Breast epithelium (tissue), 4 donors: ENCODE data around the gene PLD6. TPM values are rescaled to one million over a fixed set of nuclear protein-coding genes. Genes with fewer than 3 reads are reported as not detected.

Source experiments
- DNase-seq, 2 donors: peaks; one replicate each; pipeline ENCODE4 v3.0.0-alpha.2; 2019; ENCODE audit warnings: low spot score in 2 of 2
- H3K27ac ChIP-seq, 2 donors: fragments of 200-600 bp; sonication (generic) in 1 of 2; one replicate each; pipeline ENCODE4 v1.5.1; 2016 to 2019; ENCODE audit warnings: mild to moderate bottlenecking in 1 of 2
- H3K27me3 ChIP-seq, 2 donors: fragments of 200-600 bp; sonication (generic) in 1 of 2; one replicate each; pipeline versions ENCODE4 v1.5.1 to v1.6.0; 2017 to 2019; ENCODE audit warnings: control low read depth in 1 of 2, mild to moderate bottlenecking in 1 of 2
- H3K36me3 ChIP-seq: fragments of 200-600 bp; one replicate; pipeline ENCODE4 v1.5.1; 2019
- H3K4me1 ChIP-seq, 2 donors: fragments of 200-600 bp; sonication (generic); one replicate each; pipeline ENCODE4 v1.5.1; 2016 to 2019; ENCODE audit warnings: control low read depth in 1 of 2
- H3K4me3 ChIP-seq, 3 donors: fragments of 200-600 bp; sonication (generic); 1 replicate in 2 of 3; 2 replicates in 1 of 3; pipeline ENCODE4 v1.5.1; 2016 to 2019; ENCODE audit warnings: mild to moderate bottlenecking in 3 of 3, moderate library complexity in 2 of 3
- H3K9me3 ChIP-seq, 2 donors: fragments of 200-600 bp; sonication (generic) in 1 of 2; one replicate each; pipeline ENCODE4 v1.5.1; 2016 to 2019; ENCODE audit warnings: control low read depth in 1 of 2
- POLR2A ChIP-seq: fragments of 450-650 bp; IDR thresholded peaks from one replicate; pipeline ENCODE4 v1.6.1; 2016; ENCODE audit warnings: antibody characterized with exemption, mild to moderate bottlenecking, moderate library complexity
- POLR2AphosphoS5 ChIP-seq, 3 donors: sonication (generic); formaldehyde crosslinking; IDR thresholded peaks; one replicate each; pipeline ENCODE4 v1.6.1; 2017; ENCODE audit warnings: antibody characterized with exemption in 3 of 3
- intact Hi-C: fragments of 100-400 bp; cut with DNase I; formaldehyde crosslinking; loops from one replicate; pipeline ENCODE4 v1.15.1; 2023; ENCODE audit warnings: low total_unique reads
- total RNA-seq, 3 donors: library from RNA; depleted of rRNA; stranded (reverse); fragments of >200 nt; gene quantifications; one replicate each; pipeline ENCODE4 v1.1.0, GENCODE V29; 2016
- TF ChIP-seq, protein P1 (sequence below), 3 donors: fragments of 450-650 bp; IDR thresholded peaks; one replicate each; pipeline ENCODE4 v1.5.1; 2016 to 2017; ENCODE audit warnings: antibody characterized with exemption in 3 of 3, mild to moderate bottlenecking in 3 of 3, moderate library complexity in 3 of 3

Gene PLD6
- total RNA-seq, 3 donors from 2014 or later = 2.9 to 4.0 (median 3.8) TPM

DNA sequence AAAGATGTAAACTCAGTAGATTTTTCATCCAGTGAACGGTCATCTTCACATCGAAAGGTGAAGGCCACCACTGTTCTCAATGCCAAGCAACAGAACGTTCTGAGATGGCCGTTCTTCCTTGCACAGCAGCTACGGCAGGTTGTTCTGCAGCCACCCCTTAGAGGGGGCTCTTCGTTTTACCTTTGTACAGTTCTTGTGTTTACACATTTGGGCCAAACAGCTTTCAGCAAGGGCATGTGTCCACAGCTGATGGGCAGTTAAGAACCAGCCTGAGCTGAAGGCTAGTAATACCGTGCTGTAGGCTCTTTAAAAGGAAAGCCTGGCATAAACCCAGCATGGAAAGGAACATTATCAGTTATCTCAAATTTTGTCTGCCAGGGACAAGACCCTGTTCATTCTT, 15.9 kb downstream of the PLD6 start:
- no peaks in the 10 kb centered on the region for H3K36me3 ChIP-seq
- H3K27ac ChIP-seq = peak overlapping the region in 1 of 2 donors; percentile 3
- no peak overlapping the region for H3K4me3 ChIP-seq
- intact Hi-C loops = no loop called here
- no peak for TF ChIP-seq POLR2AphosphoS5 (IDR thresholded peaks at IDR 0.05)
- TF ChIP-seq, protein P1, sequence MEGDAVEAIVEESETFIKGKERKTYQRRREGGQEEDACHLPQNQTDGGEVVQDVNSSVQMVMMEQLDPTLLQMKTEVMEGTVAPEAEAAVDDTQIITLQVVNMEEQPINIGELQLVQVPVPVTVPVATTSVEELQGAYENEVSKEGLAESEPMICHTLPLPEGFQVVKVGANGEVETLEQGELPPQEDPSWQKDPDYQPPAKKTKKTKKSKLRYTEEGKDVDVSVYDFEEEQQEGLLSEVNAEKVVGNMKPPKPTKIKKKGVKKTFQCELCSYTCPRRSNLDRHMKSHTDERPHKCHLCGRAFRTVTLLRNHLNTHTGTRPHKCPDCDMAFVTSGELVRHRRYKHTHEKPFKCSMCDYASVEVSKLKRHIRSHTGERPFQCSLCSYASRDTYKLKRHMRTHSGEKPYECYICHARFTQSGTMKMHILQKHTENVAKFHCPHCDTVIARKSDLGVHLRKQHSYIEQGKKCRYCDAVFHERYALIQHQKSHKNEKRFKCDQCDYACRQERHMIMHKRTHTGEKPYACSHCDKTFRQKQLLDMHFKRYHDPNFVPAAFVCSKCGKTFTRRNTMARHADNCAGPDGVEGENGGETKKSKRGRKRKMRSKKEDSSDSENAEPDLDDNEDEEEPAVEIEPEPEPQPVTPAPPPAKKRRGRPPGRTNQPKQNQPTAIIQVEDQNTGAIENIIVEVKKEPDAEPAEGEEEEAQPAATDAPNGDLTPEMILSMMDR (IDR thresholded peaks at IDR 0.05) = no peak
- no peaks in the 10 kb centered on the region for H3K27me3 ChIP-seq
- DNase-seq = no peak
- H3K9me3 ChIP-seq = no peaks in the 10 kb centered on the region
- peaks cover 0 to 7% of the 10 kb centered on the region in 2 donors for H3K4me1 ChIP-seq

DNA sequence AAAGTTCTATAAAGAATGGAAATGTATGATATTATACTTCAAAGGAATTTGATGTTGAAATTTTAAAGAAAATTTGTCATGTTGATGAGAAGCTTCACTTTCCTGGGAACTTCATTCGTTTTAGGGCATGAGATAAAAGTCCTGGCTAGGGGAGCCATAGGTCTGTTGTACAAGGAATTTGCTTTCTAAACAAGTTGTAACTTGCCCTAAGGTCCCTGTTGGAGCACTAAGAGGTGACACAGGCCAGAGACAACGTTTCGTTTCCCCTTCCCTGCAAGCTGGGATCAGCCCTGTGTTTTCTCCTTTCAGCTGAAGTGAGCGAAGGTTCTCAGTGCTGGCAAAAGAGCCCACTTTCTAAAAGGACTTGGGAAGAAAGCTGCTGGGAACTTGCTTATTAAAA, 16.6 kb downstream of the PLD6 start:
- Histone ChIP-seq H3K27ac (no peak overlapping the region), H3K36me3 (no peaks in the 10 kb centered on the region), H3K4me1 (peaks cover 0 to 7% of the 10 kb centered on the region in 2 donors), H3K27me3 (no peaks in the 10 kb centered on the region), H3K9me3 (no peaks in the 10 kb centered on the region), H3K4me3 (no peak overlapping the region)
- TF ChIP-seq POLR2A = no peak
- TF ChIP-seq, protein P1 (IDR thresholded peaks at IDR 0.05) = no peak
- TF ChIP-seq POLR2AphosphoS5 (IDR thresholded peaks at IDR 0.05) = no peak
- intact Hi-C loops = no loop called here
- no peak for DNase-seq

DNA sequence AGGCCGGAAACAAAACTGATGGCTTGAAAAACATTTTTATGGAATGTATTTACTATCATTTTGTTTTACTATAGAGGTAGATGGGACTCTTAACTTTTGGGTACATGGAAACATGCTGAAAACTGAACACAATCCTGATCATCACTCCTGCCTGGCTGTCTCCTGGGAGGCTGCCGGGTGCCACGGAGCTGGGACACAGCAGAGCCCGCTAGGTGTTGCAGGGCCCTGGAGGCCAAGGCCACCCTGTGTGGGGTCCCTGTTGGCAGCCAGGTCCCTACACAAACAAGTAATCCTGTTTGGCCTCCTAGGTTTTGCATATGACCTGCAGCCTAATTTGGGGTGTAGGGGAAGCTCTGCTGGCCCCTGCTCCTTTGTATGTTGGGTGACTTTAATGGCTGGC, 17.5 kb downstream of the PLD6 start:
- H3K4me3 ChIP-seq = no peak overlapping the region
- DNase-seq = no peak
- H3K27ac ChIP-seq = no peak overlapping the region
- peaks cover 0 to 7% of the 10 kb centered on the region in 2 donors for H3K4me1 ChIP-seq
- no peaks in the 10 kb centered on the region for H3K9me3 ChIP-seq
- H3K36me3 ChIP-seq = no peaks in the 10 kb centered on the region
- H3K27me3 ChIP-seq = no peaks in the 10 kb centered on the region
- TF ChIP-seq POLR2AphosphoS5 (IDR thresholded peaks at IDR 0.05) = no peak
- TF ChIP-seq, protein P1 (IDR thresholded peaks at IDR 0.05) = no peak
- TF ChIP-seq POLR2A = no peak
- intact Hi-C loops = no loop called here

DNA sequence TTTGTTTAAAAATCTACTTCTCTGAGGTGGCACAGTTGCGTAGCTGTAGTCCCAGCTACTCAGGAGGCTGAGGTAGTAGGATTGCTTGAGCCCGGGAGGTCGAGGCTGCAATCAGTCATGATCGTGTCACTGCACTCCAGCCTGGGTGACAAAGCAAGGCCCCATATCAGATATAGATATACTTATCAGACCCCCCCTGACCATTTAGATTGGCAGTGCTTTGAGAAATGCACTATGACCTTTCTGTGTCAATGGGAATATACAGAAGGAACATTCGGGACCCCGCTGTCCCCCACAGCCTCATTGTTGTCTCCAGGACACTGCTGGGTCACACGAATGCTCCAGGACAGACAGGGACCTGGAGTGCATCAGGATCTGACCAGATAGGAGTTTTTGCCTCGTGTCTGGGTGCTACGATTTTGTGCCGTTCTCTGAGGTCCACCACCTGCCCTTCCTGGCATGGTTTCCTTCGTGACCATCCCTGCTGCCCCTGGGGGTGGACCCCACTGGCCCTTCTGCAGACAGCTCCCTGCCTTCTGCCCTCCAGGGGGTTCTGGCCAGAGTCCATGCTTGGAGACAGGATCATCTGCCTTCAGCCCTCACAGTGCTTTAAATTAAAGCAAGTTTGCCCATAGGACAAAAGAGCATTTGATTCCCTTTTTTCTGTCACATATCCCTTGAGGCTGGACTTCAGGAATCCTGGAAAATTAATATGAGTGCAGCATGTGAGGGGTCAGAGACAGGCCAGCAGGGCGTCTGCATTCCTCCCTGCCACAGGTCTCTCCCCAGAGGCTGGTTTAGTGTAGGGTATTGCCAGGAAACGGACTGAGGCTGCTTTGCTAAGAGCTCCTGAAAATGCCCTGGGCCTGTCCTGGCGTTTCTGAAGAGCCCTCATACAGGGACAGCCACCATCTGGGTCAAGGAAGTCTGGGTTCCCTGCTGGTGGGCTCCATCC, 19.3 kb downstream of the PLD6 start:
- intact Hi-C loops = no loop called here
- no peaks in the 10 kb centered on the region for H3K36me3 ChIP-seq

More for the DNA sequence above, 19.3 kb downstream of the PLD6 start:
- Histone ChIP-seq H3K27ac (peak overlapping the region; percentile 53 to 64), H3K4me1 (peaks cover 0 to 7% of the 10 kb centered on the region in 2 donors), H3K9me3 (no peaks in the 10 kb centered on the region), H3K27me3 (no peaks in the 10 kb centered on the region), H3K4me3 (no peak overlapping the region)
- DNase-seq = no peak
- TF ChIP-seq POLR2AphosphoS5 (IDR thresholded peaks at IDR 0.05) (no peak), POLR2A (no peak)
- TF ChIP-seq, protein P1 (IDR thresholded peaks at IDR 0.05) = no peak
